Caki2 (cell line): Measurements from ENCODE around the gene MYO18B. TPM values are rescaled to one million over a fixed set of nuclear protein-coding genes. Genes with fewer than 3 reads are reported as not detected.
A peak's percentile ranks its signal among the peaks of the same experiment; 100 is the strongest.
"Not testable (repeated sequence)": the region's sequence is repeated elsewhere in the genome, so short reads cannot be mapped to it uniquely, and the experiment has no call there.

ENCODE experiments used
- DNase-seq: peaks from one replicate; pipeline ENCODE4 v3.0.0-alpha.2; 2015; ENCODE audit warnings: low read depth
- in situ Hi-C: cut with HindIII; loops from 2 replicates; pipeline ENCODE4 v1.10.0; 2016; ENCODE audit warnings: low sequenced_read_pairs, low pct_unique_long_range_greater_than_20kb, mixed read lengths
- total RNA-seq: library from RNA; depleted of rRNA; stranded (reverse); fragments of >200 nt; shearing (Covaris generic); gene quantifications from 2 replicates; pipeline ENCODE4 v1.2.3, GENCODE V29; 2014; ENCODE audit warnings: low replicate concordance

MYO18B gene
- total RNA-seq, 1 experiment from 2014 or later: not detected

DNA sequence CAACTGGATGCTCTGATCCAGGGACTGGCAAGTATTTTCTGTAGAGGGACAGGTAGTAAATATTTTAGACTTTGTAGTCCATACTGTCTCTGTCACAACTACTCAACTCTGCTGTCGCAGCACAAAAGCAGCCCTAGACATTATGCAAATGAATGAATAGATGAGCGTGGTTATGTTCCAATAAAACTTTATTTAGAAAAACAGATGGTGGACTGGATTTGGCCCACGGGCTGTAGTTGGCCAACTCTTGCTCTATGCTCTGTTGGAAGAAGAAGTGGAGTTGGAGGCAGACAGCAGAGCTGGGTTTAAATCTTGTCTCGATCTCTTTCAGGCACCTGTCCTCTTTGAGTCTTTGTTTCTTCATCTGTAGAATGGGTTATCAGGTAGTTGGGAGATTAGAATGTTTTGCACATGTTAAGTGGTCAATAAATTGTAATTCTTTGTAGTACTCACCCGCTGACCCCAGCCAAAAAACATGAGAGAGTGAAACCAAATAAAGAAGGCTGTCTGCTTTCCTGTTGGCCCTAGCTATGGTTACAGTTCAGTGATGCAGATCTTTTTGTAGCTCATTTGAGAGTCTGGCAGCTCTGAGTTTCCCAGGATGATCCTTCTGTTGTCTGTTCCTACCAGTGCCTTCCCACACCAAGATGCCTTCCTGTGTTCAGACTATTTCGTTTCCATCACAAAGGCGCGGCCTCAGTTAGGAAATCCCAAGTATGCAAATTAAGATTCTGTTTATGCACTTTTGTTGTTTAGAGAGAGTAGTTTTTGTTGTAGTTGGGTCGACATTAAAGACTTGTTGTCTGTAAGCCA, 229.2 kb downstream of the MYO18B start:
- in situ Hi-C loops: no loop called here
- peak; percentile 8 for DNase-seq

DNA sequence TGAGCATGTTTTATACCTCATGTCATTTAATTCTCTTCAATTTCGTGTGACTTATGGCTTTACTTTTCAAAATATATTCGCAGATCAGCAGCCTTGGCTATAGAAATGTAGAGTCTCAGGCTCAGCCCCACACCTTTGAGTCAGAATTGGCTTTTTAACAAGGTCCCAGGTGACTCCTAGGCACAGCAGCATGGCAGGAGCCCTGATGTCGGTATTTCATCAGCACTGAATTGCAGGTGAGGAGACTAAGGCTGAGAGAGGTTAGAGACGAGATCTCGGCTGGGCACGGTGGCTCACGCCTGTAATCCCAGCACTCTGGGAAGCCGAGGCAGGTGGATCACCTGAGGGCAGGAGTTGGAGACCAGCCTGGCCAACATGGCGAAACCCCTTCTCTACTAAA, 230.4 kb downstream of the MYO18B start:
- DNase-seq: no peak
- in situ Hi-C loops: no loop called here

DNA sequence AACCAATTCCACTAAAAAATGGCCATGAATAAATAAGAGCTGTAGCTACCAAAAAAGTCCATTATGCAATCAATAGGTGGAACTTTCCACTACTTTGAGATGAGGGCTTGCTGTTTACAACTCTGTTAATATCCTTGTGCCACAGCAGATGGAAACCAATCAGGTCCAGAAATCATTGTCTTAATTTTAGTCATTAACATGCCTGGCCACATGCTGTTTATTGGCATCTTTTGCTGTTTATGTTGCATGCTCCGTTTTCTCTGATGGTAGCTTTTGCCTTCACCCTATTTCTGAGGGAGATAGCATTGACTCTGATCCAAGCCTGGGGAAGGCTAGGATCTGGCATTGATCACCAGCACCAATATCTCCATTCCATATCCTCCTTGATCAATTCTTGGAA, 234.4 kb downstream of the MYO18B start:
- in situ Hi-C loops: no loop called here
- no peak for DNase-seq

DNA sequence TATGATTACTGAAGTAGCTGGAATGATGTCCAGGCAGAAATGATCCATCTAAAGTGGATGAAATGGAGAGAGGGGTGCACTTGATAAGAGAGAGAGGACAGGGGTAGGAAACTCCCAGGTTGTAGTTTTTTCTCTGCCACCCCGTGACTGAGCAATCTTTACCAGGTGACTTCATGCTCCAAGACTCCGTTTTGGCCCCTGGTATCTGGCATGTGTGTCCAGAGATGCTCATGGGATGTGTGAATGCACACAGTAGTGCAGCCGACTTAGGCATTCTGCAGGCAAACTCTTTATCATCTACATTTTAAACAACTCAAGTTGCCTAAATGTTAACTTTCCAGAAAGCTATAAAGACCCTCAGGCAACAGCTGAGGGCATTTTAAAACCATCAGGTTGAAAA, 238.0 kb downstream of the MYO18B start:
- in situ Hi-C loops: no loop called here
- DNase-seq: no peak

DNA sequence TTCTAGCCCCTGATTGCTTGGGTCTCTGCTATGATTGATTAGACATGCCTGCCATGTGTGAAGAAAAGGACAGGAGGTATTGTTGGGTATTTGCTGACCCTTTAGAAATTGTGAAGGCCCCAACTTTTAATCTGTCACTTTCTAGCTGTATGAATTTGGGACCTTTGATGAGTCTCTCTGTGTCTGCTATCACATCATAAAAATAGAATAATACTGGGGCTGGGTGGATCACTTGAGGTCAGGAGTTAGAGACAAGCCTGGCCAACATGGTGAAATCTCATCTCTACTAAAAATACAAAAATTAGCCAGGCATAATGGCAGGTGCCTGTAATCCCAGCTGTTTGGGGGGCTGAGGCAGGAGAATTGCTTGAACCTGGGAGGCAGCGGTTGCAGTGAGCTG, 242.9 kb downstream of the MYO18B start:
- DNase-seq, in situ Hi-C loops: not testable (repeated sequence)

DNA sequence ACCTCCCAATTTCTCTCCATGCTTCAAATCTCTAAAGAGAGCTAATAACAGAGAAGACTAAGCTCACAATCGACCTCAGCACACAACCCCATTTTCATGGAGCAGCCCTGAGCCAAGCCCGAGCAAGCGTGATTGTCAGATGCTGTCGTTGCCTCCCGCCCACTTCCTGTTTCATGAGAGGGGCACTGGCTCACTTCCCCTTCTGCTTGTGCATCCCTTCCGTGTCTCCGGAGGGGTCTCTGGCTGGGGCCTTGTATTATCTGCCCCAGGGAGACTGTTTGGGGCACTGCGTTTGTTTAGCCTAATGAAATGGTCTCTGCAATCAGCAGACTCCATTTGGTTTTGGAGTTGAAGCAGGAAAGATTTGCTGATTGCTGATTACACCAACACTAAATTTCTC, 246.0 kb downstream of the MYO18B start:
- DNase-seq: no peak
- in situ Hi-C loops: no loop called here

DNA sequence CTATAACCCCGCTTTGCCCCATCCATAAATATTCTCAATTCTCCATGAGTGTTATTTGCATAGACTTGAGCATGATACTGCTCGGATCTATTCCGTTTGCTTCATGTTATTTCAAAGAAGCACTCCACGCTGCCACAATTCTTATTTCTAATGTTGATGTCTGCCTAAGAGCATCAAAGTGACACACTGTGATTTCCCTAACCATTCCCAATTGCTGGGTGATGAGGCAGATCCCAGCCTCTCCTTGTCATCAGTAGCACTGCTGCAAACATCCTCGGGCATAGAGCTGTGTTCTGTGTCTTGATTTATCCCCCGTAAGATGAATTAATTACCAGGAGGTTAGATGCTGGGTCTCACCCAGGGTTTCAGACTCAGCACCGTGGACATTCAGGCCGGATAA, 249.0 kb downstream of the MYO18B start:
- in situ Hi-C loops: no loop called here
- DNase-seq: no peak

DNA sequence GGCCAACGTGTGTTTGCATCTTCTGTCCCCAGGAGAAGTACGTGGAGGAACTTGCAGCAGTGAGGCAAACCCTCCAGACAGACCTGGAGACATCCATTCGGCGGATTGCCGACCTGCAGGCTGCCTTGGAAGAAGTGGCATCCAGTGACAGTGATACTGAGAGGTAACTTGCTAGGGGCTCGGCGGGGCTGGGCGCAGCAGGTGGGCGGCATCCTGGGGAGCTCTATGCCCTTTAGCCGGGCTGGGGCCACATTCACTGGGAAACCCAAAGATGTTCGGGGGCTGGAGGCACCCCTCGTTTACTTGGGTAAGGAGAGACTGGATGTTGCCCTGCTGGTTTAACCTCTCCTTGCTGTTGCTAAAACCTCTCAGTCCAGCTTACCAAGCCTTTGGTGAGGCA, 250.3 kb downstream of the MYO18B start:
- in situ Hi-C loops: no loop called here

DNA sequence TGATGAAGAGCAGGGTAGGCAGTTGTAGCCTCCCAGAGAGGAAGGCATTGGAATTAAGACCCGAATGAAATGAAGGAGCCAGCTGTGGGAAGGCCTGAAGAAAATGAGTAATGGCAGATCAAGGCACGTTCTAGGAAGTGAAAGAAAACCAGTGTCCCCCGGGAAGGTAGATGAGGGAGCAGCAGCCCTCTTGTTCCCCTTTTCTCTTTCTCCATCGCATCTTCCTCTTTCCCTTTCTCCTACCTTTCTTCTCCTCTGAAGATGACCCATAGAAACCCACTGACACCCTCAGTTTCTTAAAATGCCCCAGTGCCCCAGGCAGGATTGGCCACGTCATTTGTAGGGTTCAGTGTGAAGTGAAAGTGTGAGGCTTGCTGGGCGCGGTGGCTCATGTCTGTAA, 254.7 kb downstream of the MYO18B start:
- in situ Hi-C loops: no loop called here
- no peak for DNase-seq

More for the DNA sequence above, 250.3 kb downstream of the MYO18B start:
- DNase-seq: no peak

DNA sequence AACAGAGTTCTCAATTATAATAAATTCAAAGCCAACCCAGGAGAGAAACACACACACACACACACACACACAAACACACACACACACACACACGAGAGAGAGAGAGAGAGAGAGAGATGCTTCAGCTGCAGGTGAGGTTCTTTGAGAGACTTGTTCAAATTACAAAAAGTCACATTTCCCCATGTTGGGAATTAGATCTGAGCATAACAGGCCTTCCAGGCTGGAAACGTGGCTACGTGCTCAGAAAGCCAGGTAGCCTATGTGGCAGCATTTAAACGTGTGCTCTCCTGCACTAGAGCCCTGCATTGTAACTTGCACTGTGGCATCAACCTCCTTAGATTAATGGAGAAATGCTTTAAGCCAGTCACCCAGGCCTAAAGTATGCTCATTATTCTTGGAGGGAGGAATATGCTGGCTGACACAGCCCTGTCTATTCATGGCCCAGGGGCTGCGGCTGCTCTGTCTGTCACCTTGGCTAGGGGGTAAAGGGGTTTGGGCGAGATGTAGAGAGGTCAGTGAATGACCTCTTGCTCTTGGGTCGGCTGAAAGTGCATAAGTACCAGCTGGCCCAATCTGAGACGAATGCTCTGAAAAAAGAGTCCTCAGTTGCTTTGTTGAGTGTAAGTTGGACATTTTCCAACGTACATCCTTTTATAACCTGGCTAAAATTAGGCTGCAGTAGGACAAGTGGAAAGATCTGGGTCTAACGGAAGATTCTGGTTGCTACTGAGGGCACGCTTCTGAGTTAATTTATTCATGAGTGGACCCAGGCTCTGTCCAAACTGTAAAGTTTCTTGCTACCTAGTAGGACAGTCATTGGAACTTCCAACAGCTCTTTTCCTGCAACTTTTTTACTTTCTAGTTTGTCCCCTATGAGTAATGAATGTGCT, 256.1 kb downstream of the MYO18B start:
- in situ Hi-C loops: no loop called here
- DNase-seq: no peak

DNA sequence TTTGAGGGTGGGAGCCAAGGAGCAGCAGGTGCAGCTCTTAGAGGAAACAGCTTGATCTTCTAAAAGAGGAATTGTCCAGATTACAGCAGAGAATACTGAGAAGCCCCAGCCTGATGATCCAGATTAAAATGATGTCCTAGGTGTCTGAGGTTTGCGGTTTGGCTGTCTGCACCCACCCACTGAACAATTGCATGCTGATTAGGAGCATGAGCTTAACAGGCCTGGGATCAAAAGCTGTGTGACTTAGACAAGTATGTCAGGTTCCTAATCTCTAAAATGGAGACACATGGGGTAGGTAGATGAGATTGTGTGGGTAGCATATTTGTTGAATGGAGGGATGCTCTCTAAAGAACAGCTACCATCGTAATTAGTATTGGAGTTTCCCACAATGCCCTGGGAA, 260.5 kb downstream of the MYO18B start:
- DNase-seq: no peak
- in situ Hi-C loops: no loop called here

DNA sequence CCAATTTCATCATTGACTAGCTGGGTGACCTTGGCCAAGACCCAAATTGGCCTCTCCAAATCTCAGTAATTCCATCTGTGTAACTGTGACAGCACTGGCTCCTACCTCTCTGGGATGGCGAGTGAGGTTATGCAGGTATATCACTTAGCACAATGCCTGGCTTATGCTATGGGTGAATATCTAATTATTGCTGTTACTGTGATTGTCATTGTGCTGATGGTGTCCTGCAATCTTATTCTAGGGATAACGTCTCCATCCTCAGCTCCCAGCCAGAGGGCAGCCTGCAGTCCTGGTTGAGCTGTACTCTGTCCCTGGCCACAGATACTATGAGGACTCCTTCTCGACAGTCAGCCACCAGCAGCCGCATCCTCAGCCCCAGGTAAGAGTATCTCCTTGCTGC, 262.5 kb downstream of the MYO18B start:
- in situ Hi-C loops: no loop called here
- no peak for DNase-seq

DNA sequence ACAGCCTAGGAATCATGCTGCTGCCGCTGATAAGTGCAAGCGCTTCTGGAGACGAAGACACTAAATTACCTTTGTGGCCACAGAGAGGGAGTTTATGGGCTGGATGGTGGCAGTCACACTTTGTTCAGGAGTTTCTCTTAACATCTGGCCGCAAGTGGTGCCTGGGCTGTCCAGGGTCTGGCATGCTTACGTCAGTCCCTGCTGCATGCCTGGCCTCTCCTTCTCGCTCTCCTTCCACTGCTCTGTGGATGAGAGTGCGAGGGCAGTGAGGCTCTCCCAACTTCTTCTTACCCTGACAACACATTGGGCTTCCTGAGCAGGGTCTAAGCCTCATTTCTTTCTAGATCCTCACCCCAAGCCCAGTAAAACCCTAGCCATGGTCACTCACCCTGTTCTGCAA, 266.6 kb downstream of the MYO18B start:
- no peak for DNase-seq
- in situ Hi-C loops: no loop called here

DNA sequence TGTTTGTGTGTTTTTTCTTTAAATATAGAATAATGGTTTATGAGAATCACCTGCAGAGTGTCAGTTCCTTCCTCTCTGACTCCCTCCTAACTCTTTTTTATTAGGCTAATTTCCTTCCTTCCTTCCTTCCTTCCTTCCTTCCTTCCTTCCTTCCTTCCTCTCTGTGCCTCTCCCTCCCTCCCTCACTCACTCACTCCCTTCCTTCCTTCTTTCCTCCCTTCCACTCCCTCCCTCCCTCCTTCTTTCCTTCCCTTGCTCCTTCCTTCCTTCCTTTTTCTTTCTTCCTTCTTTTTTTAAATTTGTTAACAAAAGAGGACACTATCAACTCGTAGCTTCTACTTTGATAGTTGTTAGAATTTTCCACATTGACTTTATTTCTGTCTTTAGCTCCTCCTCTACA, 274.9 kb downstream of the MYO18B start:
- in situ Hi-C loops: no loop called here

DNA sequence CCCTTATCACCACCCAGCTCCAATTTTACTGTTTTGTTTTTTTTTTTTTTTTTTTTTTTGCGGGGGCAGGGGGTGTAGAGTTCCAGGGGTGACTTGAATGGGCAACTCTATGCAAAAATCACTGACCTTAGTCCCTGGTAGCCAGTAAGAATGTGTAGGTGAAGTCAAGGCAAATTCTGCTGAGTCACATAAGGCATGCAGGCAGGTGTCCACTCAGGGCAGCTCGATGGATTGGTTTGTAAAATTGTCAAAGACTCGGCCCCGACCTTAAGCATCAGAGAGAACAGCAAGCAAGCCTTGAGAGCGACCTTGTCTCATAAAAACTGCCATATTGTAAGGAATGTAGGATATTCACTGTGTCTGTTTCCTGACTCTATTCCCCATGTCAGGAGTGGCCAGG, 275.9 kb downstream of the MYO18B start:
- DNase-seq: no peak
- in situ Hi-C loops: no loop called here

More for the DNA sequence above, 274.9 kb downstream of the MYO18B start:
- no peak for DNase-seq

DNA sequence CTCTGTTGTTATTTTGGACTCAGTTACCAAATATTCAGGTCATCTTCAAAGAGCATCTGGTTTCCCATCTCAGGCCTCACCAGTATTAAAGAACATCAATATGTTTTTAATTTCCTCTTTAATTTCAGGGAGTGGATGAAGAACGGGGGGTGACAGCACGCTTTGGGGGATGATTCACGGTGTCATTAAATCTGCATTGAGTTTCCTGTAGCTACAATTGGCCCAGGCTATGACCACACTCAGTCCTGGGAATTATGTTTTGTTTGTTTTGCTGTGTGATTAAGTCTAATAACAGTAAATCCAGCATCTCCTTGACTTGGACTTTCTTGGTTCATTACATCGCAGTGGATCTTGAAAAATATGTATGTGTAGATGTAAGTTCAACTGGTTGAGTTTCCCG, 277.6 kb downstream of the MYO18B start:
- no peak for DNase-seq
- in situ Hi-C loops: no loop called here

DNA sequence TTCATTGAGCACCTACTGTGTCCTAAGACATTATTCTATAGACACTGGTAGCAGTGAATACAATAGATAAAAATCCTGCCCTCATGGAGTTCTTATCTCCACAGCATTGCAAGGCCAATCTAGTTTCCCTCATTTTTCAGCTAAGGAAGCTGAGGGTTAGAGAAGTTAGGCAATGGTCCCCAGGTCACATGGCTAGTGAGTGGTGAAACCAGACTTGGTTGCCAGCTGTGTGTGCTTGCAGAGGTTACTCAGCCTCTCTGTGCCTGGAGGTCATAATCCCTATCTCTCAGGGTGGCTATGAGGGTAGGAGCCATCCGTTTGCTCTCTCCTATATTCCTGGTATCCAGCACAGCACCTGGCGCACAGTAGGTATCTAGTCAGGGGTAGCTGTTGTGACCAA, 279.5 kb downstream of the MYO18B start:
- DNase-seq: no peak
- in situ Hi-C loops: no loop called here

DNA sequence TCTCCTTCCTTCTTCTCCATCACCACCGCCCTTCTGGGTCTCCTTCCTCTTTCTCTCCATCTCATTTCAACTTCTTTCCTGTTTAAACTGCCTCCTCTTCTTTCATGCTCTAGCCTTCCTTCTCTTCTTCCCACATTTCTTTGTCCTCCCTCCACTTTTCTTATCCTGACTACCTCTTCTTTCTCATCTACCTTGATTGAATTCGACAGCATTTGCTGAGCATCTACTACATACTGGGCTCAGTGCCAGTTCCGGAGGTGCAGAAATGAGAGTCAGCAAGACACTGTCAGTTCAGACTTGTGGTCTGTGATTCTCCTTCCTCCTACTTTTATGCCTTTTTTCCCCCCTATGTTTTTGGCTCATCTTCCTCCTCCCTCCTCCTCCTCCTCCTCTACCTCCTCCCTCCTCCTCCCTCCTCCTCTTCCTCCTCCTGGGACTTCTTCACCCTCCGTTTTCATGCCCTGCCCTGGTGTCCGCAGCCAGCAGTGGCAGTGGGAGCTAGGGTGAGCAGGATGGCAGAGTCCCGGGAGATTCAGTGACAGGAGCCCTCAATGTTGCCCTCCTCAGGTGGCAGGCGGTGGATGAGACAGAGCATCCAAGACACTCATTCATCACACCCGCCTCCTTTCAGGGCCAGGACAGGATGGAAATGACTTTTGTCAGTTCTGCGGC, 281.3 kb downstream of the MYO18B start:
- in situ Hi-C loops: no loop called here
- no peak for DNase-seq

DNA sequence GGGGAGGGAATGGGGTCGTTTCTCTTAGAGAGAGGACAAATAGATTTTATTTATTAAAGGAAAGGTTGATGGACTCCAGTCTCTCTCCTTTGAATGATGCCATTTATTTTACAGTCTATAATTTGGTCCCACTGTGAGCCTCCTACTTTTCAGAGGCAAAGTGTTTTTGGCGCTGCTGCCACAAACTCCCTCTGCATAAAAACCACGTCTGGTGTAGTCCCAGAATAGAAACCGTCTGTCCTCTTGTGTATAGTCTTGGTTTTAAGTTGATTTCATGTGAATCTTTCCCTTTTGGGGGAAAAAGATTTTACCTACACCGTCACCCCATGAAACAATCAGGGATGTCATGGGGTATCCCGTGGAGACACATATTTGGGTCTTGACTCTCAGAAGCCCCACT, 283.6 kb downstream of the MYO18B start:
- in situ Hi-C loops: no loop called here
- no peak for DNase-seq
